ENCODE results near the gene MARS1.

The MARS1 gene

GRCh38 chr12:57545809-57546437 lies 58.1 kb downstream of the MARS1 start:
- peak overlapping the region; percentile 78; the same call in 1 of the 2 replicates for H3K27ac ChIP-seq (ENCODE audit: extremely low read depth, low read depth, low read length)

GRCh38 chr12:57546438-57547287 lies 58.8 kb downstream of the MARS1 start, which contains the start of gene DCTN2:
Gene DCTN2, minus strand, starts transcription at chr12:57547192. Its CDS starts 129 bp downstream, at chr12:57547063.
- POLR2A ChIA-PET = interaction anchor here (0.7 to 2.6 kb wide), 9 partner anchors 8 to 395 kb away, joined by 3 to 16 read pairs (median 6); partner anchors contain the start of genes ATP23, DDIT3 and MBD6
- CTCF ChIA-PET = interaction anchor here (0.6 to 1.9 kb wide), 4 partner anchors 37 to 1448 kb away, joined by 3 to 5 read pairs (median 4); no protein-coding TSS in a partner anchor
- H3K9me3 ChIP-seq (ENCODE audit: control insufficient read depth, insufficient read depth, low read depth, low read length) = no peaks in the 10 kb centered on the region
- peak within 1 kb of the TSS; percentile 78 for H3K27ac ChIP-seq (ENCODE audit: extremely low read depth, low read depth, low read length)
- H3K4me1 ChIP-seq (ENCODE audit: control insufficient read depth, insufficient read depth, low read length) = peaks cover 5% of the 10 kb centered on the region
- peak within 1 kb of the TSS; percentile 95 for H3K4me3 ChIP-seq (ENCODE audit: low read depth, low read length)
- H3K36me3 ChIP-seq (ENCODE audit: control insufficient read depth in 2 of 2, insufficient read depth in 1 of 2, low read length in 2 of 2) = peaks cover 4 to 38% of the 10 kb centered on the region in 2 experiments; a peak in 2 of 3 replicates
- TF ChIP-seq ZNF501 (tag by site-specific recombination; IDR thresholded peaks at IDR 0.05) (peak; percentile 58), ZNF133 (tag by site-specific recombination; IDR thresholded peaks at IDR 0.05) (no peak), KLF17 (tag by site-specific recombination; IDR thresholded peaks at IDR 0.05) (0 out of 2 replicates have a peak, but pooled peaks have one; percentile 42), ZNF10 (tag by site-specific recombination; IDR thresholded peaks at IDR 0.05) (no peak), ZNF426 (tag by site-specific recombination; IDR thresholded peaks at IDR 0.05) (no peak), ZSCAN16 (tag by site-specific recombination; IDR thresholded peaks at IDR 0.05) (no peak), ZNF48 (tag by site-specific recombination; IDR thresholded peaks at IDR 0.05) (no peak), PRDM1 (tag by site-specific recombination; IDR thresholded peaks at IDR 0.05) (no peak), GLIS1 (tag by site-specific recombination; IDR thresholded peaks at IDR 0.05) (peak; percentile 66), ZNF248 (tag by site-specific recombination; IDR thresholded peaks at IDR 0.05) (no peak), ZNF521 (tag by site-specific recombination; IDR thresholded peaks at IDR 0.05) (no peak), ZNF23 (tag by site-specific recombination; IDR thresholded peaks at IDR 0.05; ENCODE audit: borderline replicate concordance) (no peak), ZNF629 (tag by site-specific recombination; IDR thresholded peaks at IDR 0.05) (peak; percentile 91), ZNF600 (tag by site-specific recombination; IDR thresholded peaks at IDR 0.05) (peak; percentile 23; the same call in 1 of the 2 replicates), ZNF114 (tag by site-specific recombination; IDR thresholded peaks at IDR 0.05) (no peak), ZBTB17 (tag by site-specific recombination; IDR thresholded peaks at IDR 0.05) (peak; percentile 85; the same call in 1 of the 2 replicates), ZNF514 (tag by site-specific recombination; IDR thresholded peaks at IDR 0.05) (no peak), ZNF768 (tag by site-specific recombination; IDR thresholded peaks at IDR 0.05) (no peak), GLI2 (tag by site-specific recombination; IDR thresholded peaks at IDR 0.05; ENCODE audit: borderline replicate concordance, low read depth) (no peak), ZXDB (tag by site-specific recombination; IDR thresholded peaks at IDR 0.05) (peak; percentile 94; the same call in 1 of the 2 replicates), ZBTB8A (tag by site-specific recombination; IDR thresholded peaks at IDR 0.05) (peak; percentile 24; the same call in 1 of the 2 replicates)
- TF ChIP-seq, protein P1, sequence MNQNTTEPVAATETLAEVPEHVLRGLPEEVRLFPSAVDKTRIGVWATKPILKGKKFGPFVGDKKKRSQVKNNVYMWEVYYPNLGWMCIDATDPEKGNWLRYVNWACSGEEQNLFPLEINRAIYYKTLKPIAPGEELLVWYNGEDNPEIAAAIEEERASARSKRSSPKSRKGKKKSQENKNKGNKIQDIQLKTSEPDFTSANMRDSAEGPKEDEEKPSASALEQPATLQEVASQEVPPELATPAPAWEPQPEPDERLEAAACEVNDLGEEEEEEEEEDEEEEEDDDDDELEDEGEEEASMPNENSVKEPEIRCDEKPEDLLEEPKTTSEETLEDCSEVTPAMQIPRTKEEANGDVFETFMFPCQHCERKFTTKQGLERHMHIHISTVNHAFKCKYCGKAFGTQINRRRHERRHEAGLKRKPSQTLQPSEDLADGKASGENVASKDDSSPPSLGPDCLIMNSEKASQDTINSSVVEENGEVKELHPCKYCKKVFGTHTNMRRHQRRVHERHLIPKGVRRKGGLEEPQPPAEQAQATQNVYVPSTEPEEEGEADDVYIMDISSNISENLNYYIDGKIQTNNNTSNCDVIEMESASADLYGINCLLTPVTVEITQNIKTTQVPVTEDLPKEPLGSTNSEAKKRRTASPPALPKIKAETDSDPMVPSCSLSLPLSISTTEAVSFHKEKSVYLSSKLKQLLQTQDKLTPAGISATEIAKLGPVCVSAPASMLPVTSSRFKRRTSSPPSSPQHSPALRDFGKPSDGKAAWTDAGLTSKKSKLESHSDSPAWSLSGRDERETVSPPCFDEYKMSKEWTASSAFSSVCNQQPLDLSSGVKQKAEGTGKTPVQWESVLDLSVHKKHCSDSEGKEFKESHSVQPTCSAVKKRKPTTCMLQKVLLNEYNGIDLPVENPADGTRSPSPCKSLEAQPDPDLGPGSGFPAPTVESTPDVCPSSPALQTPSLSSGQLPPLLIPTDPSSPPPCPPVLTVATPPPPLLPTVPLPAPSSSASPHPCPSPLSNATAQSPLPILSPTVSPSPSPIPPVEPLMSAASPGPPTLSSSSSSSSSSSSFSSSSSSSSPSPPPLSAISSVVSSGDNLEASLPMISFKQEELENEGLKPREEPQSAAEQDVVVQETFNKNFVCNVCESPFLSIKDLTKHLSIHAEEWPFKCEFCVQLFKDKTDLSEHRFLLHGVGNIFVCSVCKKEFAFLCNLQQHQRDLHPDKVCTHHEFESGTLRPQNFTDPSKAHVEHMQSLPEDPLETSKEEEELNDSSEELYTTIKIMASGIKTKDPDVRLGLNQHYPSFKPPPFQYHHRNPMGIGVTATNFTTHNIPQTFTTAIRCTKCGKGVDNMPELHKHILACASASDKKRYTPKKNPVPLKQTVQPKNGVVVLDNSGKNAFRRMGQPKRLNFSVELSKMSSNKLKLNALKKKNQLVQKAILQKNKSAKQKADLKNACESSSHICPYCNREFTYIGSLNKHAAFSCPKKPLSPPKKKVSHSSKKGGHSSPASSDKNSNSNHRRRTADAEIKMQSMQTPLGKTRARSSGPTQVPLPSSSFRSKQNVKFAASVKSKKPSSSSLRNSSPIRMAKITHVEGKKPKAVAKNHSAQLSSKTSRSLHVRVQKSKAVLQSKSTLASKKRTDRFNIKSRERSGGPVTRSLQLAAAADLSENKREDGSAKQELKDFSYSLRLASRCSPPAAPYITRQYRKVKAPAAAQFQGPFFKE (tag by site-specific recombination; IDR thresholded peaks at IDR 0.05; ENCODE audit: borderline replicate concordance) = no peak

More at GRCh38 chr12:57545809-57546437, 58.1 kb downstream of the MARS1 start:
- ChIA-PET CTCF (interaction anchor here (1.4 to 1.9 kb wide), 2 partner anchors 37 to 77 kb away, joined by 4 to 5 read pairs; no protein-coding TSS in a partner anchor), POLR2A (interaction anchor here (1.3 to 2.6 kb wide), 6 partner anchors 8 to 198 kb away, joined by 3 to 16 read pairs (median 8); partner anchors contain the start of genes DDIT3 and MBD6)
- Histone ChIP-seq H3K9me3 (ENCODE audit: control insufficient read depth, insufficient read depth, low read depth, low read length) (no peaks in the 10 kb centered on the region), H3K4me1 (ENCODE audit: control insufficient read depth, insufficient read depth, low read length) (peaks cover 5% of the 10 kb centered on the region), H3K36me3 (ENCODE audit: control insufficient read depth in 2 of 2, insufficient read depth in 1 of 2, low read length in 2 of 2) (peaks cover 4 to 45% of the 10 kb centered on the region in 2 experiments; a peak in 2 of 3 replicates), H3K4me3 (ENCODE audit: low read depth, low read length) (peak overlapping the region; percentile 95)
- TF ChIP-seq KLF17 (tag by site-specific recombination; IDR thresholded peaks at IDR 0.05) (peak; percentile 22; the same call in 1 of the 2 replicates), PRDM1 (tag by site-specific recombination; IDR thresholded peaks at IDR 0.05) (0 out of 2 replicates have a peak, but pooled peaks have one; percentile 39), YY1 (tag by site-specific recombination; IDR thresholded peaks at IDR 0.05) (no peak), ZBTB20 (tag by site-specific recombination; IDR thresholded peaks at IDR 0.05) (peak; percentile 50), ZNF600 (tag by site-specific recombination; IDR thresholded peaks at IDR 0.05) (peak; percentile 45)
